Hematopoietic multipotent progenitor cell (in vitro differentiated cells): ENCODE results near the gene LYAR. TPM values are rescaled to one million over a fixed set of nuclear protein-coding genes. Genes with fewer than 3 reads are reported as not detected.

Experiments used
- DNase-seq, 3 donors: peaks; one replicate each; pipeline ENCODE4 v3.0.0-alpha.2; 2011 to 2015; ENCODE audit warnings: low read depth in 2 of 3, low spot score in 2 of 3
- total RNA-seq: library from RNA; depleted of rRNA; stranded (reverse); fragments of >200 nt; gene quantifications from one replicate; pipeline ENCODE4 v1.2.3, GENCODE V29; 2012

LYAR gene, protein sequence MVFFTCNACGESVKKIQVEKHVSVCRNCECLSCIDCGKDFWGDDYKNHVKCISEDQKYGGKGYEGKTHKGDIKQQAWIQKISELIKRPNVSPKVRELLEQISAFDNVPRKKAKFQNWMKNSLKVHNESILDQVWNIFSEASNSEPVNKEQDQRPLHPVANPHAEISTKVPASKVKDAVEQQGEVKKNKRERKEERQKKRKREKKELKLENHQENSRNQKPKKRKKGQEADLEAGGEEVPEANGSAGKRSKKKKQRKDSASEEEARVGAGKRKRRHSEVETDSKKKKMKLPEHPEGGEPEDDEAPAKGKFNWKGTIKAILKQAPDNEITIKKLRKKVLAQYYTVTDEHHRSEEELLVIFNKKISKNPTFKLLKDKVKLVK
- 3.5 TPM for total RNA-seq

DNA sequence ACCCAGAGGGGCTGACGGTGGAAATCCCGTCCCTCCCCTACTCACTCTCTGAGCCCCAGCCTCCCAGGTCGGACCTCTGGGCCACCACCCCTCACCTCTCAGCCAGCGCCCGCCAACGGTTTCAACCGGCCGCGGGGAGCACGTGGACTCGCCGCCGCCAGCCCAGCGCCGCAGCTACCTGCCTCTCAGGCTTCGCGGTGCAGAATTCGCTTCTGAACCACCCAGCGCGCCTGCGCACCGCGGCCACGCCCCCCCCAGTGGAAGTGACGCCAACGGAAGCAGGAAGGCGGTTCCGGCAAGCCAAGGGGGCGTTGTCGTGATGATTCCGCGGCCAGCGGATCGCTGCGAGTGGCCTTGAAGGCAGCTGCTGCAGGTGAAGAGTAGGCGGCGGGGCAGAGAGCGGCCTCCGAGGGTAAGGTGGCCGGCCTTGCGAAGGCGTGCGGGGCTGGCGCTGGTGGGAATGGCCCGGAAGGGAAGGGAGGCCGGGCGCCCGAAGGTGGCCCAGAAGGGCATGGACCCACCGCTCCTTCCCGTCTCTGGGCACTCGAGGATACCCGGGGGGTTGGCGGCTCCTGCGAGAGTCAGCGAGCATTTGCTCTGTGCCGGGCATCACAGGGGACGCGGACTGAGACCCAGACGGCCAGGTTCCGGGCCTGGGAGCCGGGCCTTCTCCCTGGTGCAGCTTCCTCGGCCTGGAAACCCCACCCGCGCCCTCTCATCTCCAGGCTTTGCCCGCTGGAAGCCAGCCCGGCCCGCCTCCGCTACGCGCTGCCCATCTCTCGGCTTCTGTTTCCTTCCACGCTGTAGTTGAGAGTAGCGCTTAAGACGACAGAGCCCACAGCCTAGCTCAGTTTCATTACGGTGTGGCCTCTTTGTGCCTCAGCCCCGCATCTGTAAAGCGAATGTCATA lies at the start of gene LYAR, which contains the start of gene ZBTB49:
LYAR (minus strand) TSS at position 214 of the 910 bp plus-strand sequence. CDS start 6,412 bp downstream, outside the sequence.
ZBTB49 (plus strand) TSS at position 311 of the 910 bp plus-strand sequence. CDS start 9,695 bp downstream, outside the sequence.
- DNase-seq: peak; percentile 92 to 94 (median 92)

DNA sequence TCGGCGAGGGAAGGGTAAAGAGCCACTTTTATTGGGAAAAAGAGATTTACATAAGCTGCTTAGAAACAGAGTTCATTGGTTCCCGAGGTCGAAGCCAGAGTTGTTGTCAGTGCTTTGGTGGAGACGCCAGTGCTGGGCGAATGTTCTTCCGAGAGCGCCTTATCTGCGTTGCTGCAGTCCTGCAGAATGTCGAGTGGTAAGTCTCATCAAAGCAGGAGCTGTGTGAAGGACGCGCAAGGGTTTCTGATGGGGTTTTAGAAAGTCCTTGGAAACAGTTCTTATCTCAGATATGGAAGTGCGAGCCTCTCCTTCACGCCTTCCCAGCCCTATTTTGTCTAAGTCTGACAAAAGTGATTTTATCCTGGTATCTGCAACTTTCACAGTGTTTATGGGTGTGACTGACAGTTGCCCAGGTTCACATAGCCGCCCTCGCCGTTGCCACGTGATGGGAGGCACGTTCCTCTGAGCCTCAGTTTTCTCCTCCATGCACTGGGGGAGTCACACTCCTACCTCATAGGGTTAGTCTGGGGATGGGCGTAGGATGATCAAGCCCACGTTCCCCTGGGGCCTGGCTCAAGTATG lies 49.6 kb upstream of the LYAR start:
- DNase-seq: no peak

DNA sequence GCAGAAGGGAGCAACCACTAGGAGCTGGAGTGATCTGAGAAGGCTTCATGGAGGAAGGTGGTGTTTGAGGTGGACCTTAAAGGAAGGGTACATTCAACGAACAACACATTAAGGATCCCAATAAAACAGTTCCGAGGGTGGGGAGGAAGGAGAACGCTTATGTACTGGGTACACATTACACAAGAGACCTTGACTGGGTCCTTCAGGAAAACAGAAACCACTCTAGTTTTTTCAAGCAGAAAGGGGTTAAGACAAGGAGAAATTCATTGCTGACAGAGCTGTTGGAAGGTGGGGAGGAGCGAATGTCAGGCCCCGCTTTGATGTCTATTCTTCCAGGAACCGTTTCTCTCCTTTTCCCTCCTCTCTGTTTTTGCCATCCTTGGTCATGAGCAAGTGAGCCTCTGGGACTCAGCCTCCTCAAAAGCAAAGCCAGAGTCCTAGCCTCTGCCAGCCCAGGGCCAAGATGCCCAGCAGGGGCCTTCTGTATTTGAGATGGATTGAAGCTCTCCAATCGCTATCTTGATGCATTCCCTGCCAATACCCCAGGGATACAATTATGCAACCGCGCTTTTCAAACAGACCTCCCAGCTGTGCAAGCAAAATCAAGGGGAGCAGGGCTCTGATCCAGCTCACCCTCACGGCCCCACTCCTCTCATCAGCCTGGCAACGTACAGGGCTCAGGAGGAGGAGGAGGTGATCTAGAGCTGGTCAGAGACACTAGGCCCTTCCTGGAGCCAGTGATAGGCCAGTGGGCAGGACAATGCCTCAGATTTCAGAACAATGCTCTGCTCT lies 48.5 kb upstream of the LYAR start:
- no peak for DNase-seq

DNA sequence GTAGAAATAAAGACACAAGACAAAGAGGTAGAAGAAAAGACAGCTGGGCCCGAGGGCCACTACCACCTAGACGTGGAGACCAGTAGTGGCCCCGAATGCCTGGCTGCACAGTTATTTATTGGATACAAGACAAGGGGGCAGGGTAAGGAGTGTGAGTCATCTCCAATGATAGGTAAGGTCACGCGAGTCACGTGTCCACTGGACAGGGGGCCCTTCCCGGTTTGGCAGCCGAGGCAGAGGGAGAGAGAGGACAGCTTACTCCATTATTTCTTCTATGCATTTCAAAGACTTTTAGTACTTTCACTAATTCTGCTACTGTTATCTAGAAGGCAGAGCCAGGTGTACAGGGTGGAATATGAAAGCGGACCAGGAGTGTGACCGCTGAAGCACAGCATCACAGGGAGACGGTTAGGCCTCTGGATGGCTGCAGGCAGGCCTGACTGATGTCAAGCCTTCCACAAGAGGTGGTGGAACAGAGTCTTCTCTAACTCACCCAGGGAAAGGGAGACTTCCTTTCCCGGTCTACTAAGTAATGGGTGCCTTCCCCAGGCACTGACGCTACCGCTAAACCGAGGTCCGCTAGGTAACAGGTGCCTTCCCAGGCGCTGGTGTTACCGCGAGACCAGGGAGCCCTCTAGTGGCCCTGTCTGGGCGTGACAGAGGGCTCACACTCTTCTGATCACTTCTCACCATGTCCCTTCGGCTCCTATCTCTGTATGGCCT lies 45.0 kb upstream of the LYAR start:
- peak; percentile 40 to 68 (median 44) for DNase-seq

DNA sequence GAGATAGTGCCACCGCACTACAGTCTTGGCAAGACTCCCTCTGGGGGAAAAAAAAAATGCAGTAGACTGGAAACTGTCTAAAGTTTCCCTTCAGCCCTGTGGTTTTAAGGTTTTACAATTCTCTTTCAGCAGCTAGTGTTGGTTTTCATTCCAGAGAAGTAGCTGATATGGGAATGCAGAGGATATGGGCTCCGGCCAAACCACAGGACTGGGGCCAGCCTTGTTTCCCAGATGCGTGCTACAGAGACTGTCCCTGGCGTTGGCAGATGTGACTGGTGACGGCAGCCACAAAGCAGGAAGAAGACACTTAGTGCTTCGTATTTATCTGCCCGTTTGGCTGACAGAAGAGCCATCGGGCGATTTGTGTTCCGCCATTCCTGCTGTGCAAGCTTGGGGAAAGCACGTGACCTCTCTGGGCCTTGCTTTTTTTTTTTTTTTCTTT lies 43.3 kb upstream of the LYAR start:
- peak in 2 of 3 donors; percentile 9 to 26 for DNase-seq

DNA sequence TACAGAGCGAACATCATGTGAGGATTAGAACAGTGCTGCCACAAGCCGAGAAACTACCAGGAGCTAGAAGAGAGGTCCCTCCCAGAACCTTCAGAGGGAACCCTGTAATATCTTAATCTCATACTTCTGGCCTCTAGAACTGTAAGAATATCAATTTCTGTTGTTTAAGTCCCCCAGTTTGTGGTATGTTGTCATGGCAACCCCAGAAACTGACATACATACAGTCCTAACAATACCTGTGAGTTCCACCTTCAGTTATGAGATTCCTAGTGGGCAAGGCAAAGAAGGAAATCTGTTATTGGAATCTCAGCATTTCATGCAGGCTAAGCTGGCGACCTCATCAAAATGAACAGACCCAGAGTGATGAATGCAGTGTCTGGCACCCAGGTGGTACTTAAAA lies 42.6 kb upstream of the LYAR start:
- DNase-seq: peak in 1 of 3 donors; percentile 24

DNA sequence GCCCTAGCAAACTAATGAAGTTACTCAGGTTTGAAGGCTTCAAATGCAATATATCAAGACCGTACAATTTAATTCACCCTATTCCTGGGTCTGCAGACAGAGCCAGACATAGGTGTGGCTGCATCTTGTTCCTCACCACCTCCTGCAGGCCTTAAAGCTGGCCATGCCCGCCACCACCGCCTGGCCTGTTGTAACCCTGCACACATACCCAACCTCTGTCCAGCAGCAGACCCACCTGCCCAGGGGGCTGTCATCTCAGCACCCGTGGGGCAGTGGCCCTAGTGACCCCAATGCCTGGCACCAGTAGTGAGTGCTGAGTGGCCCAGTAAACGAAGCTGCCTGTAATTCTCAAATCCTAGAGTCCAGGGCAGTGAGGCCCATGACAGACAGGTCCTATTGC lies 40.8 kb upstream of the LYAR start:
- DNase-seq: no peak

DNA sequence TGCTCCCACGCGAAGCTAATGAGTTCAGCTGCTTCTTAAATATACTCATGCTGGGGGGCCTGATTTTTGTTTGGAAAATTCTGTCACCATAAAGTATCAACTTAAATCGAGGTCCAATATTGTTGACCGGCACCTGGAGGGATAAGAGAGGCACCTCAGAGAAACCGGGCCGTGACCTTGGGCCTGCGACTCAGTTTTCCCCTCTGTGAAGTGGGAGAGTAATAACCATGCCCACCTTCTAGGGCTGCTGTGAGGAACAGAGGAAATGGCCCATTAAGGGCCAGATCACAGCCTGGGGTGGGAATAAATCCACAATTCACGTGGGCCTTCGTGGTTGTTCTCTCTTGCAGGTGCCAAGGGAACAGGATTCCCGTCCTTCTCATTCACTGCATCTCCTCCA lies 39.5 kb upstream of the LYAR start:
- DNase-seq: no peak

DNA sequence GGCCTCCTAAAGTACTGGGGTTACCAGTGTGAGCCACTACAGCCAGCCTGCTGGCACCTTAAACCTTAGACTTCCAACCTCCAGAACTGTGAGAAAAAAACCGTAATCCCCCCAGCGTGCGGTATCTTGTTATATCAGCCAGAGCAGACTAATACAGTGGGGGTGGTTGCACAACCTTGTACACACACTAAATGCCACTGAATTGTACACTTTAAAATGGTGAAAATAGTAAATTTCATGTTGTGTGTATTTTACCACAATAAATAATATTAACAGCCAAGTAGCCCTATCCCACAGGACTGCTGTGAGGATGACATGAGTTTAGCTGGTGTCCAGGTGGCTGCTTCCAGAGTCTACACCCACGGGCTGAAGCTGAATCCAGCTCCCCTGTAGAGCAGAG lies 38.9 kb upstream of the LYAR start:
- no peak for DNase-seq

DNA sequence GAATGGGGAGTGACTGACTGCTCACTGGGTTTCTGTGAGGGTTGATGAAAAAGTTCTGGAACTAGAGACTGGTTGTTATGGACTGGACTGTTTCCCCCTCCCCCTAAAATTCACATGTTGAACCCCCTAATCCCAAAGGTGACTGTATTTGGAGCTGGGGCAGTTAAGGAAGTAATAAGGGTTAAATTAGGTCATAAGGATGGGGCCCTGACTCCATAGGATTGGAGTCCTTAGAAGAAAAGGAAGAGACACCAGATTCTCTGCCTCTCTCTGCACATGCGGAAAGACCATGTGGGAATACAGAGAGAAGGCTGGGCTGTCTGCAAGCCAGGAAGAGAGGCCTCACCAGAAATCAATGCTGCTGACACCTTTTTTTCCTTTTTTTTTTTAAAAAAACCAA lies 38.3 kb upstream of the LYAR start:
- DNase-seq: no peak

DNA sequence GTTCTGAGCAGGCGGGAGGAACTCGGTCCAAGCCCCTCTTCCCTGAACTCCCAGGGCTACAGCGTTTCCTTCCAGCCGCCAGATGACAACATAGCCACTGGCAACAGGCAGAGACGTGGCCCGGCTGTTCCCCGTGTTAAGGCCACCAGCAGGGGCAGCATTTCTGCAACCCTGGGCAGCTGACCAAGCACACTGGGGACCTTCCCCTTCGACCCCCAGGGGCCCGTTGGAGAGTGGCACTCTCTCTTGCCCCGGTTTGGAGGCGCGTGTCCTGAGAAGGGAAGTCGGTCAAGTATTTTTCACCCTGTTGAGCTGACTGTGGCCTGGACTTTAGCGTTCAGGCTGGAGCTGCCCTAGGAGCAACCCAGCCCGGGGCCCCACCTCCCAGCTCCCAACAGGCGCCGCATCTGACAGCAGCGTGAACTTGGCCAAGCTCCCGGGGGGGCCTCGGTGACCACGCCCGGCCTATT lies 37.7 kb upstream of the LYAR start:
- peak in 2 of 3 donors; percentile 12 to 18 for DNase-seq

DNA sequence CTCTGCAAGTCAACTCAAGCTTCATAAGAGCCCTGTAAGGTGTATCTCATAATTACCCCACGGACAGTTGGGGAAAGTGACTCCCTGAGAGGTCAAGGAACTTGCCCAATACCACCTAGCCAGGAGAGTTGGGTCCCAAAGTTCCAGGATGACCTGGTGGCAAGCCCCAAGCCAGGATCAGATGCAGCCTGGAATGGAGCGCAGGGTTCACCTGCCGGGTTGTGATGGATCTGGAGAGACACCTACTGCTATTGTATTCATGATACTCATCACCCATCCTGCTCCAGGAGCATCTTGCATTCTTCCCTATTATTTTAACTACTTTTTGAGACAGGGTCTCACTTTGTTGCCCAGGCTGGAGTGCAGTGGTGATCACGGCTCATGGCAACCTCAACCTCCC lies 36.2 kb upstream of the LYAR start:
- no peak for DNase-seq

DNA sequence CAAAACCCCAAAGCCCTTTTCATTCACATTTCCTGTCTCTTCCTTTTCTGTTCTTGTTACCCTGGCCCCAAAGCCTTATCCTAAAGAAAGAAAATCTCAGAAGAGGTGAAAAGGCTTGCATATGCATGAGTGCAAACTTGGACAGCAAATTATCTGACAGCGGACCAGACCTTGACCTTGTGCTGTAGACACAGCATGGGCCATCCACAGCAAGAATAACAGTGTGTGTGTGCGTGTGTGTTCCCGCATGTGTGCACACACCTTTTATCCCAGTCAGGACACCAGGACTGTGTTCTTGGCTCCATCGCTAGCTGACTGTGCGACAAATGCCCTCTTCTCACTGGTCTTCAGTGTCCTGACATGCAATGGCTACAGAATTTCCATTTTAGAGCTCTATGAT lies 35.4 kb upstream of the LYAR start:
- DNase-seq: no peak

DNA sequence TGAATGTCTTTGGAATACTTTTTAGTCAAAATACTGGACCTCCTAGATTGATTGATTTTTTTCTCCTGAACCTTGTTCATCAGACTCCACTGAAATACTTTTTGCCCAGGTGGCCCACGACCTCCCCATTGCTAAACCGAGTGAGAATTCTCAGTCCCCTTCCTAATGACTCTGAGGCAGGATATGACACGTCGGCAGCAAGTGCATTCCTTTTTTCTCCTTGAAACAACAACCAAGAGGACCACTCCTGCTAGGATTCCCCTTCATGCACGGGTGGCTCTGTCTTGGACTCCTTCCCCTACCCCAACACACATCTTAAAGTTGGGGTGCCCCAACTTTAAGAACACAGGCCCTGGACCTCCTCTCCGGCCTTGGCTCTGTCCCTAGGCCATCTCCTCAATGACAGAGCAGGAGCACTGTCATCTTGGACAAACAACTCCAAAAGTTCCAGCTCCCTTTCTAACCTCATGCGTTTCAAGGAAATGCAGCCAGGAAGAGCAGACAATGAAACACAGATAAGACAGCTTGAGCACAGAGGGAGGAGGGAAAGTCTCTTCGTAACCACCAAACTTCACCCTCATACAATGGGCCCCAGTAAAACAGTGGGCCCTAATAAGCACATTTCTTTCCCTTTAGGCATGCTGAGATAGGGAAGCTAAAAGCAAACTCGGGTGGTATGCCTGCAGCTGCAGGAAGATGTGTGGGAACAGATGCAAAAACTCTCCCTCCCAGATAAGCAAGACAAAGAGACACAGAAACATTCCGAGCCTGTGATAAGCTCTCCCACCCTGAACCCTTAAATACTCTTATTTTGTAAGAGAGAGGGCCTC lies 34.0 kb upstream of the LYAR start:
- DNase-seq: peak in 2 of 3 donors; percentile 13 to 46

DNA sequence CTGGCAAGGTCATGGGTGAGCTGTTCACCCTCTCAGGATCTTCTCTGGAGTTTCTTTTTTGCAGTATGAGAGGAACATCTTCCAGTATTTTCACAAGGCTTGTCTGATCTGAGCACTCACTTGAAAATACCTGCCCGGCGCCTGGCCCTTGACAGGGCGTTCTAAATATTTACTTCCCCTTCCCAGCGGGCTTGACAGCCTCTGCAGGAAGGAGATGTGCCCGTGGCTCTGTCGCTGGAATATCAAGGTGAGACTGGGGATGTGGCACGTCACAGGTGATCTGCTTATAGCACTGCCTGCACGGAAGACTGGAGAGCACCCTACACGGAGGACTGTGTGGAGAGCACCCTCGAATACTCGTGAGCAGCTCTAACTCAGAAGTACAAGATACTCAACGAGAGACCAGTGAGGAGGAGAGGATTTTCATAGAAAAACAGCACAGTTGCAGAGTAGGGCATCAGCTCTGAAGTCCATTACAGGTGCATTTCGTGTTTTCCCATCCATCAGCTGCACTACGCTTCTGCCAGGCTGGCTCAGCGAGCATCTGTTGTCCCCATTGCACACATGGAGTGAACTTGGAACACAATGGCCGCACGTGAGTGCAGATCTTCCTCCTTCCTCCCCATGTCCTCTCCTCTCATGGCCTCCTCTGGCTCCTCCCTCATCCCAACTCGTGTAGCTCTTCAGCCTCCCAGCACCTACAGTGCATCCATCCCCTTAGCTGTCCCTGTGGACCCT lies 32.2 kb upstream of the LYAR start:
- no peak for DNase-seq

DNA sequence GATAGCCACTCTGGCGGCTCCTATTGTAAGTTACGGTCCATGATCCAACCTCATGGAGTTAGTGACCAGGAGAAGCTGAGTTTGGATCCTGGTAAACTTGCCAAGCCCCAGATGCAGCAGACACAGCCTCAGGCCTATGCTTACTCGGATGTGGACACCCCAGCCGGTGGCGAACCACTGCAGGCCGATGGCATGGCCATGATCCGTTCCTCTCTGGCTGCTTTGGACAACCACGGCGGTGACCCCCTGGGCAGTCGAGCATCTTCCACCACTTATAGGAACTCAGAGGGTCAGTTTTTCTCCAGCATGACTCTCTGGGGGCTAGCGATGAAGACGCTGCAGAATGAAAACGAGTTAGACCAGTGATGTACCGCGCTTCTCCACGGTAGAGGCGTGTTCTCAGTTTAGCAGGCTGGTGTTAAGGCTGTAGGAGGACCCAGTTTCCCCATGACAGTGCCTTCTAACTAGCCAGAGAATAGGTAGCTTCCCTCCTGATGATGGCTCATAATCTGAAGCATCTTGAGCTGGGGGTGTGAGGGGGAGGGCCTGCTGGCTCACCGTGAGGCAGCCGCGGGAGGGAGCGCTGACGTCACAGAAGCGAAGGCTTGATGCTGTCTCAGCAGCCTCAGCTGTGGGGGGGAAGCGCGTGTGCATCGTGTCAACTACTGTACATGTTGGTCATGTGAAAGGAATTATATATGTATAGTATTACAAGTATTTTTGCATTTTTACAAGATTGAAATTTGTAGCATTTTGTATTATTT lies 31.2 kb upstream of the LYAR start:
- no peak for DNase-seq

DNA sequence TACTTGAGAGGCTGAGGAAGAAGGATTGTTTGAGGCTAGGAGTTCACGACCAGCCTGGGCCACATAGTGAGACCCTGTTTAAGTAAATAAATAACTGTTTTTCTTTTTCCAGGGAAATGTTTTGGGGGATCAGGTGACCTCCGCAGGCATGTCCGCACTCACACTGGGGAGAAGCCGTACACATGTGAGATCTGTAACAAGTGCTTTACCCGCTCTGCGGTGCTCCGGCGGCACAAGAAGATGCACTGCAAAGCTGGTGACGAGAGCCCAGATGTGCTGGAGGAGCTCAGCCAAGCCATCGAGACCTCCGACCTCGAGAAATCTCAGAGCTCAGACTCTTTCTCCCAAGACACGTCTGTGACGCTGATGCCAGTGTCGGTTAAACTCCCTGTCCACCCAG lies 30.6 kb upstream of the LYAR start:
- no peak for DNase-seq
